Calu3 (cell line): ENCODE measurements around the gene PRRT1. TPM values are rescaled to one million over a fixed set of nuclear protein-coding genes. Genes with fewer than 3 reads are reported as not detected.
A peak's percentile ranks its signal among the peaks of the same experiment; 100 is the strongest.

Experiments used
- BruUV-seq: library from RNA; stranded (reverse); fragments of 400-500 nt; replicated peaks from 2 replicates; lab custom pipeline; 2021; lab: Mats Ljungman, UMichigan
- CTCF ChIA-PET: fragments of 300-600 bp; sonication (Branson Sonifier 250); formaldehyde crosslinking; loops from one replicate; lab custom pipeline; 2022; ENCODE audit warnings: antibody characterized with exemption; lab: Charles Lee
- DNase-seq: peaks from one replicate; pipeline ENCODE4 v3.0.0; 2022
- H3K27ac Mint-ChIP-seq: one replicate; pipeline ENCODE4 v1.8.0; 2022; ENCODE audit warnings: mixed read lengths; ENCODE audit not compliant: unreplicated experiment
- H3K27me3 Mint-ChIP-seq: one replicate; pipeline ENCODE4 v1.8.0; 2022; ENCODE audit warnings: mixed read lengths; ENCODE audit not compliant: unreplicated experiment
- H3K36me3 Mint-ChIP-seq: one replicate; pipeline ENCODE4 v1.8.0; 2022; ENCODE audit warnings: mild to moderate bottlenecking, moderate library complexity, mixed read lengths; ENCODE audit not compliant: insufficient read depth, unreplicated experiment
- H3K4me1 Mint-ChIP-seq: one replicate; pipeline ENCODE4 v1.8.0; 2022; ENCODE audit warnings: mild to moderate bottlenecking, low read depth, mixed read lengths; ENCODE audit not compliant: unreplicated experiment
- H3K4me3 Mint-ChIP-seq: one replicate; pipeline ENCODE4 v1.8.0; 2022; ENCODE audit warnings: mild to moderate bottlenecking, low read depth, moderate library complexity, mixed read lengths; ENCODE audit not compliant: unreplicated experiment
- H3K9me3 Mint-ChIP-seq: one replicate; pipeline ENCODE4 v1.8.0; 2022; ENCODE audit warnings: low read depth, mixed read lengths; ENCODE audit not compliant: unreplicated experiment
- intact Hi-C: fragments of 100-400 bp; cut with micrococcal nuclease; formaldehyde crosslinking; loops from one replicate; pipeline ENCODE4 v1.10.0; 2022; ENCODE audit not compliant: unreplicated experiment
- total RNA-seq: library from RNA; stranded (reverse); gene quantifications from 2 replicates; pipeline ENCODE4 v1.2.3, GENCODE V29; 2022
- TF ChIP-seq, protein P1 (sequence below): fragments of 200-600 bp; IDR thresholded peaks from one replicate; pipeline ENCODE4 v1.8.0; 2022; ENCODE audit warnings: antibody characterized with exemption; ENCODE audit not compliant: unreplicated experiment

Gene PRRT1
- total RNA-seq, 1 experiment from 2014 or later, result 1.7 TPM

DNA sequence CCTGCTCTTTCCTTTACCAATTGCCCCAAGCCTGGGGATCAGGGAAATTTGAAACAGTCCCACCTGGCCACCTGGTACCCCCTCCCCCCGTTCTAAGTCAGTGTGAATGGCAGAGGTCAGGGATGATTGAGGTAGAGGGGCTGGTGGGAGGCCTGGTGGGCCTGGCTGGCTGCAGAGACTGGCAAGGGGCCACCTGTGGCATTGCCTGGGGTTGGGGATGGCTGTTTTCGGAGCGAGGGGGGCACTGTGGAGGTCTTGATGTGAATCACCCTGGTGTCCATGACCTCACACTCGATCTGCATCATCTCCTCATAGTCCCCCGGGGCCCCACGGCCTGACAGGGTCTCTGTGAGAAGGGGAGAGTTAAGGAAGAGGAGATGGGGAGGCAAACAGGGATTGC lies 36.1 kb downstream of the PRRT1 start:
- TSS peak; percentile 15 for BruUV-seq
- Mint-ChIP-seq H3K9me3 (no peaks in the 10 kb centered on the region), H3K4me1 (peaks cover 13% of the 10 kb centered on the region), H3K27ac (no peak overlapping the region), H3K36me3 (peaks cover 39% of the 10 kb centered on the region), H3K4me3 (no peak overlapping the region), H3K27me3 (no peaks in the 10 kb centered on the region)
- no peak for DNase-seq
- intact Hi-C loops, result loop anchor here (10.0 kb wide), 1 partner anchor 119 kb away; no protein-coding TSS in a partner anchor
- CTCF ChIA-PET, result interaction anchor here (0.6 to 1.2 kb wide), 3 partner anchors 9 to 164 kb away, joined by 3 read pairs; no protein-coding TSS in a partner anchor
- TF ChIP-seq, protein P1, sequence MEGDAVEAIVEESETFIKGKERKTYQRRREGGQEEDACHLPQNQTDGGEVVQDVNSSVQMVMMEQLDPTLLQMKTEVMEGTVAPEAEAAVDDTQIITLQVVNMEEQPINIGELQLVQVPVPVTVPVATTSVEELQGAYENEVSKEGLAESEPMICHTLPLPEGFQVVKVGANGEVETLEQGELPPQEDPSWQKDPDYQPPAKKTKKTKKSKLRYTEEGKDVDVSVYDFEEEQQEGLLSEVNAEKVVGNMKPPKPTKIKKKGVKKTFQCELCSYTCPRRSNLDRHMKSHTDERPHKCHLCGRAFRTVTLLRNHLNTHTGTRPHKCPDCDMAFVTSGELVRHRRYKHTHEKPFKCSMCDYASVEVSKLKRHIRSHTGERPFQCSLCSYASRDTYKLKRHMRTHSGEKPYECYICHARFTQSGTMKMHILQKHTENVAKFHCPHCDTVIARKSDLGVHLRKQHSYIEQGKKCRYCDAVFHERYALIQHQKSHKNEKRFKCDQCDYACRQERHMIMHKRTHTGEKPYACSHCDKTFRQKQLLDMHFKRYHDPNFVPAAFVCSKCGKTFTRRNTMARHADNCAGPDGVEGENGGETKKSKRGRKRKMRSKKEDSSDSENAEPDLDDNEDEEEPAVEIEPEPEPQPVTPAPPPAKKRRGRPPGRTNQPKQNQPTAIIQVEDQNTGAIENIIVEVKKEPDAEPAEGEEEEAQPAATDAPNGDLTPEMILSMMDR, result no peak

DNA sequence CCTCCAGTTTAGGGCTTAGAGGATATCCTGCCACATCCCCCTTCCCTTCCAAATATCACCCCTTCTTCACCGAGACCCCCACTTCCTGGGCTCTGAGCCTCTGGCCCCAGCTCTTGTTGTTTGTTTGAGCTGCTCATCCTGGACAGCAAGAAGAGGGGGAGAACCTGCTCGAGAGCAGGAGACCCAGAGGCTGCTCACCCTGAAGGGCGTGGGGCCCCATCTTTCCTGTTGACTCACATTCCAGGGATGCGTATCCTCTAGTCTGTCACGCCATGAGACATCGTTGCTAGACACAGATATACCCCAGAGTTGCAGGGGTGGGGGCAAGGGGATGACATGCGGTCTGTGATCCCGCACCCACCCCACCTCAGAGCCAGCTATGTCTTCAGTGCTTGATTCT lies 36.9 kb downstream of the PRRT1 start:
- H3K27me3 Mint-ChIP-seq, result peaks cover 6% of the 10 kb centered on the region
- H3K4me3 Mint-ChIP-seq, result no peak overlapping the region
- peaks cover 36% of the 10 kb centered on the region for H3K36me3 Mint-ChIP-seq
- no peaks in the 10 kb centered on the region for H3K9me3 Mint-ChIP-seq
- peaks cover 11% of the 10 kb centered on the region for H3K4me1 Mint-ChIP-seq
- TF ChIP-seq, protein P1, result no peak
- CTCF ChIA-PET, result interaction anchor here (0.5 to 0.6 kb wide), 3 partner anchors 9 to 219 kb away, joined by 3 to 5 read pairs (median 3); no protein-coding TSS in a partner anchor
- intact Hi-C loops, result loop anchor here (10.0 kb wide), 1 partner anchor 120 kb away; no protein-coding TSS in a partner anchor
- DNase-seq, result no peak
- H3K27ac Mint-ChIP-seq, result no peak overlapping the region
- BruUV-seq, result no TSS peak

DNA sequence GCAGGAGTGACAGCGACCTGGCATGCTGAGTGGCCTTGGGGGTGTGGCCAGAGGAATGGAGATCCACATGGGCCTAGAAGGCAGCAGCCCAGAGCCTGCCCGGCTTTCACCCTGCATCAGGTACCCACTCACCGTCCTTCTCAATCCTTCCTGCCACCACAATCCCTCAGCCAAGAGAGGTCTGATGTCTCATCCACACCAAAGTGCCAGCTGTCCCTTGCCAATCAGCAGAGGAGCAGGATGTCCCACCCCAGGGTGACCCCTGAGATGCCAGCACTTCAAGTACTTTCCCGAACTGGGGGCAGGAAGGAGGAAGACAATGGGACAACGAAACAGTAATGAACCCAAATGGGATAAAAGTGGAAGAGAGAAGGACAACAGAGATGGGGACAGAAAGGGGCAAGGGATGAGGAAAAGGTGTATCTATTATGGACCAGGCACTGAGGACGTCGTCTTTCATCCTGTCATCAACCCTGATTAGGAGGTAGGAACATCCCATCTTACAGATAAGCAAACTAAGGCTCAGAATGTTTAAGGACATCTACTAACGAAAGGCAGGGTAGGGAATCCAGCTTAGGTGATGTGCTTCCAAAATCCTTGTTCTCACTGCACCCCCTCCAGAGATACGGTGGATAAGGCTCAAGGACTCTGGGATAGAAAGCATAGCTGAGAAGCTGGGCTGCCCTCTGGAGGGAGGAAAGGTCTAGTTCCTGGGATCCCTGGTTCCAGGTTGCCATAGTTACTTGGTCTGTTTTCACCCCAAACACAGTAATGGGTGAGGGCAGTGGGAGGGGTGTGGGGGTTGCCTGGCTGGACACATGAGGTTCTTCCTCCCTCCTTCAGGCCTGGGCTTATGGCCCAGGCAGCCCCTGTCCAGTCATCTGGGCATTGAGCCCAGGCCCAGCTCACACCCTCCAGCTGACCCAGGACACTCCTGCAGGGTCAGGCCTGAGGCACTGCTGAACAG lies 38.1 kb downstream of the PRRT1 start:
- BruUV-seq, result no TSS peak
- H3K27ac Mint-ChIP-seq, result no peak overlapping the region
- H3K27me3 Mint-ChIP-seq, result peaks cover 18% of the 10 kb centered on the region
- no peak overlapping the region for H3K4me3 Mint-ChIP-seq
- peak; percentile 62 for DNase-seq
- H3K36me3 Mint-ChIP-seq, result peaks cover 31% of the 10 kb centered on the region
- H3K4me1 Mint-ChIP-seq, result no peaks in the 10 kb centered on the region
- CTCF ChIA-PET, result interaction anchor here (0.6 kb wide), 1 partner anchor 10 kb away, joined by 4 read pairs; no protein-coding TSS in a partner anchor
- H3K9me3 Mint-ChIP-seq, result no peaks in the 10 kb centered on the region
- intact Hi-C loops, result loop anchor here (10.0 kb wide), 1 partner anchor 121 kb away; no protein-coding TSS in a partner anchor
- TF ChIP-seq, protein P1, result no peak

DNA sequence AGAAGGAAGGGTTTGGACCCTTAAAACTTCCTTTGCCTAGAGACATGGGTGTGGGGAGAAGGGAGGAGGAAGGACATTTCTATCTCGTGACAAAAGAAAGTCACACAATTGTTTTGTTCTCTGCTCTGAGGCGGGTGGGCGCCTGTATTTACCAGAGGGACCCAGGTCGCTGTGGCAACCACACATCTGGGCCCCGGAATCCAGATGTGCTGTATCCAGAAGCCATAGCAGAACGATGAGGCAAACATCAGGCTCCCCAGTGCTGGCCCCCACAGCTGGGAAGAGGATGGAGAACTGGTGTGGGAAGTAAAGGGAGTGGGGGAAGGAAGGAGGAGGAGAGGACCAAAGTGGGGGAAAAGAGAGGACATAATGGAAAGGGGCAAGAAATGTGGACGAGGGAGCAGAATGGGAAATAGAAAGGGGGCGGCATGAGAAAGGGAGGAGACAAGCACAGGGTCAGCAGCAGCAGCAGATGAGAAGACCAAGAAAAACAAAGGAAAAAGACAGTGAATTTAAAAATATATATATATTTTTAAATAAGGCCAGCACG lies 39.2 kb downstream of the PRRT1 start:
- Mint-ChIP-seq H3K4me1 (peaks cover 7% of the 10 kb centered on the region), H3K27ac (no peak overlapping the region), H3K36me3 (peaks cover 25% of the 10 kb centered on the region), H3K4me3 (no peak overlapping the region), H3K9me3 (no peaks in the 10 kb centered on the region), H3K27me3 (peaks cover 29% of the 10 kb centered on the region)
- no peak for DNase-seq
- CTCF ChIA-PET, result no interaction called here
- intact Hi-C loops, result loop anchor here (10.0 kb wide), 1 partner anchor 122 kb away; no protein-coding TSS in a partner anchor
- TF ChIP-seq, protein P1, result no peak
- BruUV-seq, result no TSS peak
